GM12878 (cell line): ENCODE results near the gene TMEM198. TPM values are rescaled to one million over a fixed set of nuclear protein-coding genes. Genes with fewer than 3 reads are reported as not detected.

Experiments used
- ATAC-seq: fragments of 200-7000 bp; cut with Tn5 transposase; 3 replicates; pipeline ENCODE4 v1.9.1; 2020; ENCODE audit warnings: mild to moderate bottlenecking, moderate library complexity
- BruUV-seq: library from RNA; stranded (reverse); fragments of 400-500 nt; replicated peaks from 2 replicates; lab custom pipeline; 2021; lab: Mats Ljungman, UMichigan
- CTCF ChIA-PET: fragments of 300-600 bp; sonication (Branson Sonifier 250); formaldehyde crosslinking; extraction: SDS; loops from one replicate; lab custom pipeline; 2021; ENCODE audit warnings: inconsistent platforms; lab: Yijun Ruan, JAX
- POLR2A ChIA-PET: fragments of 350-600 bp; formaldehyde crosslinking; extraction: SDS; loops from one replicate; lab custom pipeline; 2021; ENCODE audit warnings: inconsistent platforms; lab: Charles Lee
- RAD21 ChIA-PET: fragments of 300-600 bp; sonication (Branson Sonifier 250); formaldehyde crosslinking; loops from one replicate; lab custom pipeline; 2023; ENCODE audit warnings: antibody characterized with exemption; ENCODE audit not compliant: unreplicated experiment; lab: Charles Lee
- SMC1A ChIA-PET: fragments of 300-600 bp; sonication (Branson Sonifier 250); formaldehyde crosslinking; loops from one replicate; lab custom pipeline; 2023; ENCODE audit not compliant: unreplicated experiment, uncharacterized antibody; lab: Charles Lee
- DNase-seq: peaks from one replicate; pipeline ENCODE4 v3.0.0-alpha.2; 2011; ENCODE audit warnings: low read depth, low spot score
- FAIRE-seq: peaks from 3 replicates; lab custom pipeline; 2011; peaks lifted over from hg19 to GRCh38; lab: Jason Lieb, UNC
- H2AFZ ChIP-seq: 2 replicates; pipeline ENCODE4 v1.6.0; 2011; ENCODE audit warnings: low read depth, low read length, control low read depth; ENCODE audit not compliant: control insufficient read depth
- H3K27ac ChIP-seq: 2 replicates; pipeline ENCODE4 v1.5.1; 2011; ENCODE audit warnings: control low read depth; ENCODE audit not compliant: control insufficient read depth, insufficient read depth
- H3K27me3 ChIP-seq, 2 experiments: replicated peaks in 1 of 2; 2 replicates each; pipeline versions ENCODE4 v1.6.0 to v1.6.1; 2011; ENCODE audit warnings: low read length in 1 of 2; ENCODE audit not compliant: control insufficient read depth in 2 of 2, insufficient read depth in 2 of 2
- H3K36me3 ChIP-seq, 2 experiments: 2 replicates each; pipeline ENCODE4 v1.5.1; 2011; ENCODE audit warnings: low read length in 1 of 2; ENCODE audit not compliant: control insufficient read depth in 2 of 2, insufficient read depth in 2 of 2
- H3K4me1 ChIP-seq: 2 replicates; pipeline ENCODE4 v1.6.1; 2011; ENCODE audit warnings: mild to moderate bottlenecking, low read length, moderate library complexity, mixed read lengths; ENCODE audit not compliant: control insufficient read depth, insufficient read depth
- H3K4me2 ChIP-seq: 2 replicates; pipeline ENCODE4 v1.6.0; 2011; ENCODE audit warnings: control low read depth; ENCODE audit not compliant: control insufficient read depth, insufficient read depth
- H3K4me3 ChIP-seq: fragments of 200-600 bp; sonication (generic); 2 replicates; pipeline ENCODE4 v1.5.1; 2016
- H3K79me2 ChIP-seq: 2 replicates; pipeline ENCODE4 v1.6.0; 2011; ENCODE audit warnings: low read length; ENCODE audit not compliant: control insufficient read depth, insufficient read depth
- H3K9ac ChIP-seq: 2 replicates; pipeline ENCODE4 v1.8.0; 2011; ENCODE audit warnings: low read length, control low read depth, mixed read lengths; ENCODE audit not compliant: control insufficient read depth, insufficient read depth
- H3K9me3 ChIP-seq: replicated peaks from 3 replicates; pipeline ENCODE4 v1.5.1; 2011; ENCODE audit warnings: mild to moderate bottlenecking, low read length; ENCODE audit not compliant: control insufficient read depth, insufficient read depth
- H4K20me1 ChIP-seq: 2 replicates; pipeline ENCODE4 v1.6.0; 2011; ENCODE audit not compliant: control insufficient read depth, insufficient read depth
- NR2F1 ChIP-seq: fragments of 450-650 bp; conservative IDR thresholded peaks from 2 replicates; pipeline ENCODE4 v1.6.1; 2017; ENCODE audit warnings: mild to moderate bottlenecking
- WGBS: methylation state at CpG from one replicate; pipeline ENCODE4 v1.1.6; 2016; ENCODE audit warnings: low lambda C conversion rate; ENCODE audit not compliant: insufficient replicate concordance, insufficient coverage; ENCODE audit errors: missing lambda C conversion rate; 5-methylcytosine and 5-hydroxymethylcytosine counted together
- in situ Hi-C: fragments of 300-500 bp; cut with MboI; formaldehyde crosslinking; loops from 9 replicates; pipeline ENCODE4 v1.14.3; 2018; ENCODE audit warnings: mixed read lengths
- intact Hi-C: fragments of 100-400 bp; cut with micrococcal nuclease; formaldehyde crosslinking; loops from one replicate; pipeline ENCODE4 v1.14.2; 2022; ENCODE audit not compliant: unreplicated experiment
- microRNA-seq: library from miRNA; unstranded; fragments of <30 nt; microRNA quantifications from one replicate; pipeline ENCODE4, GENCODE V29; 2018
- polyA plus RNA-seq, 11 experiments: library from polyadenylated mRNA; depleted of rRNA in 4 of 11; unstranded in 6 of 11; stranded (reverse) in 5 of 11; fragments of >200 nt; fragmentation: Nextera tagmentation in 4 of 11; fragmentation: Illumina TruSeq in 1 of 11; extraction: Ambion mirVana in 4 of 11; extraction: Trizol in 1 of 11; gene quantifications; 1 replicate in 1 of 11; 2 replicates in 10 of 11; pipeline versions ENCODE4 v1.2.1 to v1.2.3, GENCODE V29; 2011 to 2016; ENCODE audit warnings: inconsistent platforms in 2 of 11, missing spikeins in 2 of 11, low read depth in 1 of 11
- small RNA-seq: library from RNA; depleted of rRNA; stranded (forward); fragments of <200 nt; gene quantifications from one replicate; pipeline ENCODE3, GENCODE V24; 2014
- total RNA-seq, 4 experiments: library from RNA; depleted of rRNA in 3 of 4; stranded (reverse); fragments of >200 nt in 3 of 4; fragmentation: Illumina TruSeq in 1 of 4; extraction: Trizol in 1 of 4; gene quantifications; 2 replicates each; pipeline versions ENCODE4 v1.2.1 to v1.2.3, GENCODE V29; 2013 to 2021
- TF ChIP-seq, protein P1 (sequence below): IDR thresholded peaks from 2 replicates; pipeline ENCODE4 v1.6.1; 2012; ENCODE audit warnings: low read depth, low read length, improper control_type of control experiment

The TMEM198 gene
- total and polyA plus RNA-seq, 10 of the 15 experiments (the other 5 are each of a cell fraction or from before 2014, with no cell fraction given): 0.16 to 1.2 (median 0.65) TPM; not detected in 2

DNA sequence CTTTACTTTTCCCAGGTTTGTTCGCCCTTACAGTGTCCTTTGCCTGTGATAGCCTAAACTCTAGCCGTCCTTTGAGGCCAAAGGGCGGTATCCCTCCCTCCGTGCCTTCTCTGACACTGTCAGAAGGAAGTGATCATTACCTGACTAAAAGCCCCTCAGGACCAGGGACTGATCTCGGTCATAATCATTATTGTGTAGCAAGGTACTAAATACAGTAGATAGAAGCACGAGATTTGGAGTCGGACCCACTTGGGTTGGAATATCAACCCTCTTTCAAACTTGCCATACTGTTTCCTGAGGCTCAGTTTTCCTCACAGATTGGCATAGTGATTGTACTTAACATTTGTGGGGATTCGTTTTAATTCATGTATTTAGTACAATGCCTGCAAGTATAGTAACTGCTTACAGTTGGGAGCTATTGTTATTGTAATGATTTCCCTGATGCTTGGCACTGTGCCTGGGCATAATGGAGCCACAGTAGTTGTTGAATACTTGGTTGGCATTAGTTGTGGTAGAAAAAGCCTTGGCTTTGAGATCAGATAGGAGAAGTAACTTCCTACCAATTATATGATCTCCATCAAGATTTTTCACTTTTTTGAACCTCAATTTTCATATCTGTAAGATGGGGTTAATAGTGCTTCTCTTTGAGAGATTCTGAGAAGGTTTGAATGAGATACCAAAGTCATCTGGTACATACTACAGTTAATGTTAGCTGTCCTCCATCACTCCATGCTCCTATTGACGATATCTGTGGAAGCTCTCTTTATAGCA, 54.7 kb downstream of the TMEM198 start:
- TF ChIP-seq, protein P1, sequence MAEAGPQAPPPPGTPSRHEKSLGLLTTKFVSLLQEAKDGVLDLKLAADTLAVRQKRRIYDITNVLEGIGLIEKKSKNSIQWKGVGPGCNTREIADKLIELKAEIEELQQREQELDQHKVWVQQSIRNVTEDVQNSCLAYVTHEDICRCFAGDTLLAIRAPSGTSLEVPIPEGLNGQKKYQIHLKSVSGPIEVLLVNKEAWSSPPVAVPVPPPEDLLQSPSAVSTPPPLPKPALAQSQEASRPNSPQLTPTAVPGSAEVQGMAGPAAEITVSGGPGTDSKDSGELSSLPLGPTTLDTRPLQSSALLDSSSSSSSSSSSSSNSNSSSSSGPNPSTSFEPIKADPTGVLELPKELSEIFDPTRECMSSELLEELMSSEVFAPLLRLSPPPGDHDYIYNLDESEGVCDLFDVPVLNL: no peak
- TF ChIP-seq NR2F1: peak; percentile 80; the same call in 1 of the 2 replicates
- Histone ChIP-seq H3K27ac (peak overlapping the region; percentile 81; the same call in 1 of the 2 replicates), H3K4me3 (peak overlapping the region; percentile 74), H4K20me1 (no peaks in the 10 kb centered on the region), H3K27me3 (no peaks in the 10 kb centered on the region), H3K36me3 (peaks cover 0 to 3% of the 10 kb centered on the region in 2 experiments; a peak in 3 of 4 replicates), H3K4me1 (0 out of 2 replicates have a peak, but pooled peaks cover 8% of the 10 kb centered on the region), H3K9me3 (no peaks in the 10 kb centered on the region), H3K4me2 (peak overlapping the region; percentile 93), H2AFZ (peak overlapping the region; percentile 99), H3K79me2 (no peaks in the 10 kb centered on the region), H3K9ac (peak overlapping the region; percentile 75)
- ATAC-seq (peak; percentile 38; the same call in 2 of the 3 replicates), DNase-seq (no peak), FAIRE-seq (peak; percentile 18)
- ChIA-PET CTCF (interaction anchor here (1.0 to 2.9 kb wide), 4 partner anchors 44 to 103 kb away, joined by 3 to 15 read pairs (median 10); a partner anchor contains a TSS), SMC1A (interaction anchor here (1.1 kb wide), 2 partner anchors 12 to 85 kb away, joined by 3 read pairs; no protein-coding TSS in a partner anchor), RAD21 (interaction anchor here (0.5 to 1.7 kb wide), 6 partner anchors 14 to 211 kb away, joined by 3 to 10 read pairs (median 4); partner anchors contain the start of genes CHPF, DNPEP, GMPPA and TMEM198), POLR2A (interaction anchor here (2.4 kb wide), 1 partner anchor 211 kb away, joined by 10 read pairs; the partner anchor contains the start of gene DNPEP)
- in situ Hi-C loops: no loop called here
- WGBS: 37% methylated on average over 9 of the region's 9 CpGs
- intact Hi-C loops: loop anchor here (2.0 to 5.0 kb wide), 2 partner anchors 58 to 321 kb away; partner anchors contain the start of gene DNAJB2
- BruUV-seq: TSS peak; percentile 87

Small RNA genes within 50 kb of the gene (microRNA-seq; reads per million reads assigned to microRNA genes)
- not detected for gene MIR3132

Small RNA genes within 50 kb of the gene (small RNA-seq; reads per million reads assigned to genes)
- not detected for gene MIR3132
- not detected for gene RN7SKP213

Other genes starting within 250 kb of the TMEM198 start
Only the 7 nearest of the 12 such genes appear.
- gene GMPPA, start 45.1 kb upstream of the TMEM198 start, total RNA-seq (2014; rRNA removed): 44.6 and 45.9 TPM in 2 replicates
- gene GMPPA, start 45.1 kb upstream of the TMEM198 start, total RNA-seq (2014; rRNA removed; fragmentation: Illumina TruSeq; extraction: Trizol): 23.4 and 24.4 TPM in 2 replicates
- gene GMPPA, start 45.1 kb upstream of the TMEM198 start, total RNA-seq (2021): 37.6 and 45.3 TPM in 2 replicates
- gene GMPPA, start 45.1 kb upstream of the TMEM198 start, polyA plus RNA-seq (2011; rRNA removed): 31.1 and 53.6 TPM in 2 replicates
- 35.6 and 38.9 TPM in 2 replicates for gene GMPPA, start 45.1 kb upstream of the TMEM198 start, polyA plus RNA-seq (2014; fragmentation: Illumina TruSeq; extraction: Trizol)
- 10 to 100 TPM in 1 of 2 experiments, 1 to 10 TPM in 1; 1.9 to 10.2 TPM for gene GMPPA, start 45.1 kb upstream of the TMEM198 start, polyA plus RNA-seq (2014; fragmentation: Nextera tagmentation; extraction: Ambion mirVana)
- 49.9 and 54.5 TPM in 2 replicates for gene GMPPA, start 45.1 kb upstream of the TMEM198 start, polyA plus RNA-seq (2014; rRNA removed)
- 10 to 100 TPM; 66.8 to 83.2 TPM for gene GMPPA, start 45.1 kb upstream of the TMEM198 start, polyA plus RNA-seq (2016; fragmentation: Nextera tagmentation; extraction: Ambion mirVana)
- gene ASIC4, start 29.5 kb upstream of the TMEM198 start, total RNA-seq (2014; rRNA removed): not detected in 2 replicates
- not detected in 2 replicates for gene ASIC4, start 29.5 kb upstream of the TMEM198 start, total RNA-seq (2014; rRNA removed; fragmentation: Illumina TruSeq; extraction: Trizol)
- not detected in 2 replicates for gene ASIC4, start 29.5 kb upstream of the TMEM198 start, total RNA-seq (2021)
- not detected in 2 replicates for gene ASIC4, start 29.5 kb upstream of the TMEM198 start, polyA plus RNA-seq (2011; rRNA removed)
- 0.01 TPM in 1 of 2 replicates, not detected in the other for gene ASIC4, start 29.5 kb upstream of the TMEM198 start, polyA plus RNA-seq (2014; fragmentation: Illumina TruSeq; extraction: Trizol)
- not detected for gene ASIC4, start 29.5 kb upstream of the TMEM198 start, polyA plus RNA-seq (2014; fragmentation: Nextera tagmentation; extraction: Ambion mirVana)
- not detected in 2 replicates for gene ASIC4, start 29.5 kb upstream of the TMEM198 start, polyA plus RNA-seq (2014; rRNA removed)
- gene ASIC4, start 29.5 kb upstream of the TMEM198 start, polyA plus RNA-seq (2016; fragmentation: Nextera tagmentation; extraction: Ambion mirVana): not detected
- 12.5 and 15.2 TPM in 2 replicates for gene CHPF, start 219 bp upstream of the TMEM198 start, total RNA-seq (2014; rRNA removed)
- gene CHPF, start 219 bp upstream of the TMEM198 start, total RNA-seq (2014; rRNA removed; fragmentation: Illumina TruSeq; extraction: Trizol): 1.2 and 2.0 TPM in 2 replicates
- gene CHPF, start 219 bp upstream of the TMEM198 start, total RNA-seq (2021): 11.6 and 12.2 TPM in 2 replicates
- 0.89 and 2.2 TPM in 2 replicates for gene CHPF, start 219 bp upstream of the TMEM198 start, polyA plus RNA-seq (2011; rRNA removed)
- gene CHPF, start 219 bp upstream of the TMEM198 start, polyA plus RNA-seq (2014; fragmentation: Illumina TruSeq; extraction: Trizol): 0.16 and 0.75 TPM in 2 replicates
- gene CHPF, start 219 bp upstream of the TMEM198 start, polyA plus RNA-seq (2014; fragmentation: Nextera tagmentation; extraction: Ambion mirVana): under 1 TPM in 1 of 2 experiments, not detected in 1; 0.09 TPM
- 8.3 and 11.5 TPM in 2 replicates for gene CHPF, start 219 bp upstream of the TMEM198 start, polyA plus RNA-seq (2014; rRNA removed)
- 10 to 100 TPM; 14.2 to 17.4 TPM for gene CHPF, start 219 bp upstream of the TMEM198 start, polyA plus RNA-seq (2016; fragmentation: Nextera tagmentation; extraction: Ambion mirVana)
- gene OBSL1, start 27.5 kb downstream of the TMEM198 start, total RNA-seq (2014; rRNA removed): not detected in 2 replicates
- not detected in 2 replicates for gene OBSL1, start 27.5 kb downstream of the TMEM198 start, total RNA-seq (2014; rRNA removed; fragmentation: Illumina TruSeq; extraction: Trizol)
- 0.48 and 0.77 TPM in 2 replicates for gene OBSL1, start 27.5 kb downstream of the TMEM198 start, total RNA-seq (2021)
- not detected in 2 replicates for gene OBSL1, start 27.5 kb downstream of the TMEM198 start, polyA plus RNA-seq (2011; rRNA removed)
- gene OBSL1, start 27.5 kb downstream of the TMEM198 start, polyA plus RNA-seq (2014; fragmentation: Illumina TruSeq; extraction: Trizol): not detected in 2 replicates
- gene OBSL1, start 27.5 kb downstream of the TMEM198 start, polyA plus RNA-seq (2014; fragmentation: Nextera tagmentation; extraction: Ambion mirVana): not detected
- gene OBSL1, start 27.5 kb downstream of the TMEM198 start, polyA plus RNA-seq (2014; rRNA removed): not detected in 2 replicates
- gene OBSL1, start 27.5 kb downstream of the TMEM198 start, polyA plus RNA-seq (2016; fragmentation: Nextera tagmentation; extraction: Ambion mirVana): under 1 TPM in 1 of 2 experiments, not detected in 1; 0.14 TPM
- not detected in 2 replicates for gene INHA, start 28.3 kb downstream of the TMEM198 start, total RNA-seq (2014; rRNA removed)
- gene INHA, start 28.3 kb downstream of the TMEM198 start, total RNA-seq (2014; rRNA removed; fragmentation: Illumina TruSeq; extraction: Trizol): not detected in 2 replicates
- not detected in 2 replicates for gene INHA, start 28.3 kb downstream of the TMEM198 start, total RNA-seq (2021)
- not detected in 2 replicates for gene INHA, start 28.3 kb downstream of the TMEM198 start, polyA plus RNA-seq (2011; rRNA removed)
- not detected in 2 replicates for gene INHA, start 28.3 kb downstream of the TMEM198 start, polyA plus RNA-seq (2014; fragmentation: Illumina TruSeq; extraction: Trizol)
- gene INHA, start 28.3 kb downstream of the TMEM198 start, polyA plus RNA-seq (2014; fragmentation: Nextera tagmentation; extraction: Ambion mirVana): not detected
- gene INHA, start 28.3 kb downstream of the TMEM198 start, polyA plus RNA-seq (2014; rRNA removed): not detected in 2 replicates
- not detected for gene INHA, start 28.3 kb downstream of the TMEM198 start, polyA plus RNA-seq (2016; fragmentation: Nextera tagmentation; extraction: Ambion mirVana)
- gene STK11IP, start 53.8 kb downstream of the TMEM198 start, total RNA-seq (2014; rRNA removed): 13.3 and 14.8 TPM in 2 replicates
- gene STK11IP, start 53.8 kb downstream of the TMEM198 start, total RNA-seq (2014; rRNA removed; fragmentation: Illumina TruSeq; extraction: Trizol): 5.2 and 5.7 TPM in 2 replicates
- gene STK11IP, start 53.8 kb downstream of the TMEM198 start, total RNA-seq (2021): 21.3 and 24.0 TPM in 2 replicates
- gene STK11IP, start 53.8 kb downstream of the TMEM198 start, polyA plus RNA-seq (2011; rRNA removed): 5.7 and 11.6 TPM in 2 replicates
- gene STK11IP, start 53.8 kb downstream of the TMEM198 start, polyA plus RNA-seq (2014; fragmentation: Illumina TruSeq; extraction: Trizol): 1.9 and 9.0 TPM in 2 replicates
- gene STK11IP, start 53.8 kb downstream of the TMEM198 start, polyA plus RNA-seq (2014; fragmentation: Nextera tagmentation; extraction: Ambion mirVana): 1 to 10 TPM in 1 of 2 experiments, under 1 TPM in 1; 0.42 to 1.6 TPM
- gene STK11IP, start 53.8 kb downstream of the TMEM198 start, polyA plus RNA-seq (2014; rRNA removed): 15.7 and 17.0 TPM in 2 replicates
- gene STK11IP, start 53.8 kb downstream of the TMEM198 start, polyA plus RNA-seq (2016; fragmentation: Nextera tagmentation; extraction: Ambion mirVana): 10 to 100 TPM; 11.3 to 12.2 TPM
- gene SLC4A3, start 83.6 kb downstream of the TMEM198 start, total RNA-seq (2014; rRNA removed): not detected in 2 replicates
- gene SLC4A3, start 83.6 kb downstream of the TMEM198 start, total RNA-seq (2014; rRNA removed; fragmentation: Illumina TruSeq; extraction: Trizol): not detected in 2 replicates
- gene SLC4A3, start 83.6 kb downstream of the TMEM198 start, total RNA-seq (2021): 0.05 TPM in 1 of 2 replicates, not detected in the other
- gene SLC4A3, start 83.6 kb downstream of the TMEM198 start, polyA plus RNA-seq (2011; rRNA removed): 0.05 TPM in 1 of 2 replicates, not detected in the other
- not detected in 2 replicates for gene SLC4A3, start 83.6 kb downstream of the TMEM198 start, polyA plus RNA-seq (2014; fragmentation: Illumina TruSeq; extraction: Trizol)
- gene SLC4A3, start 83.6 kb downstream of the TMEM198 start, polyA plus RNA-seq (2014; fragmentation: Nextera tagmentation; extraction: Ambion mirVana): not detected
- gene SLC4A3, start 83.6 kb downstream of the TMEM198 start, polyA plus RNA-seq (2014; rRNA removed): not detected in 2 replicates
- gene SLC4A3, start 83.6 kb downstream of the TMEM198 start, polyA plus RNA-seq (2016; fragmentation: Nextera tagmentation; extraction: Ambion mirVana): under 1 TPM in 1 of 2 experiments, not detected in 1; 0.08 TPM